NCI-H1048 (cell line): ENCODE data around the gene PYY.
"Not testable (repeated sequence)": the region's sequence is repeated elsewhere in the genome, so short reads cannot be mapped to it uniquely, and the experiment has no call there.

Experiments used
- DNase-seq: peaks from one replicate; lab custom pipeline; 2025; lab: John Stamatoyannopoulos, UW

PYY gene

GRCh38 chr17:43945074-43945829 lies 8.5 kb downstream of the PYY start:
- DNase-seq: no peak

- no peak for DNase-seq
Measured at GRCh38 chr17:43942051-43942685, 11.6 kb downstream of the PYY start, which contains the start of gene PPY. Gene PPY (minus strand): TSS chr17:43942476. CDS start chr17:43941654, 822 bp downstream.

GRCh38 chr17:43940630-43941029 lies 13.1 kb downstream of the PYY start:
- DNase-seq: no peak

- DNase-seq: no peak
Measured at GRCh38 chr17:43939886-43940285, 13.9 kb downstream of the PYY start.

- DNase-seq: not testable (repeated sequence)
Measured at GRCh38 chr17:43939452-43939851, 14.3 kb downstream of the PYY start.

- no peak for DNase-seq
Measured at GRCh38 chr17:43938838-43939182, 14.9 kb downstream of the PYY start.

- no peak for DNase-seq
Measured at GRCh38 chr17:43936434-43936833, 17.3 kb downstream of the PYY start.

GRCh38 chr17:43935926-43936261 lies 17.8 kb downstream of the PYY start:
- no peak for DNase-seq

GRCh38 chr17:43935204-43935925 lies 18.4 kb downstream of the PYY start:
- no peak for DNase-seq

- no peak for DNase-seq
Measured at GRCh38 chr17:43932923-43933322, 20.8 kb downstream of the PYY start.

- DNase-seq: no peak
Measured at GRCh38 chr17:43932357-43932756, 21.4 kb downstream of the PYY start.

GRCh38 chr17:43931062-43931571 lies 22.6 kb downstream of the PYY start:
- DNase-seq: no peak

GRCh38 chr17:43928609-43929008 lies 25.1 kb downstream of the PYY start:
- no peak for DNase-seq

GRCh38 chr17:43927929-43928328 lies 25.8 kb downstream of the PYY start:
- not testable (repeated sequence) for DNase-seq

- DNase-seq: no peak
Measured at GRCh38 chr17:43927060-43927864, 26.5 kb downstream of the PYY start.

GRCh38 chr17:43924558-43924957 lies 29.2 kb downstream of the PYY start:
- DNase-seq: no peak

- DNase-seq: no peak
Measured at GRCh38 chr17:43920500-43921095, 33.1 kb downstream of the PYY start.

GRCh38 chr17:43918026-43918389 lies 35.7 kb downstream of the PYY start:
- DNase-seq: no peak

GRCh38 chr17:43917348-43918025 lies 36.3 kb downstream of the PYY start:
- DNase-seq: no peak

- DNase-seq: no peak
Measured at GRCh38 chr17:43917016-43917347, 36.8 kb downstream of the PYY start.

- DNase-seq: no peak
Measured at GRCh38 chr17:43916385-43916784, 37.4 kb downstream of the PYY start.
